Retinal pigment epithelial cell (primary cell): ENCODE measurements around the gene MDH1.

Source experiments
- DNase-seq: peaks from one replicate; pipeline ENCODE4 v3.0.0-alpha.2; 2010; ENCODE audit warnings: low read depth
- H3K4me3 ChIP-seq: 2 replicates; pipeline ENCODE4 v1.5.1; 2011; ENCODE audit warnings: mild to moderate bottlenecking, low read length, control low read depth, moderate library complexity
- TF ChIP-seq, protein P1 (sequence below): conservative IDR thresholded peaks from 2 replicates; pipeline ENCODE4 v1.5.1; 2011; ENCODE audit warnings: low read depth, low read length, control low read depth, inconsistent platforms

MDH1 gene

DNA sequence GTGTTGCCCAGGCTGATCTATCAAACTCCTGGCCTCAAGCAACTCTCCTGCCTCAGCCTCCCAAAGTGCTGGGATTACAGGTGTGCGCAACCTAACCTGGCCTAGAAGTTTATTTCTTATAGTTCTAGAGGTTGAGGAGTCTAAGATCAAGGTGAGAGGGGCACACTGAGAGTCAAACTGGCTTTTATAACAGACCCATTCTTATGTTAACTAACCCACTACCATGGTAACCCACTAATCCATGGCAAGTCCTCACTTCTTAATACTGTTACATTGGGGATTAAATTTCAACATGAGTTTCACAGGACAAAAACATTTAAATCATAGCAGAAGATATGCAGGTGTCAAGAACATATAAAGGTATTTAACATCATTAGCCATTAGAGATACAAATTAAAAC, 50.6 kb downstream of the MDH1 start:
- TF ChIP-seq, protein P1, sequence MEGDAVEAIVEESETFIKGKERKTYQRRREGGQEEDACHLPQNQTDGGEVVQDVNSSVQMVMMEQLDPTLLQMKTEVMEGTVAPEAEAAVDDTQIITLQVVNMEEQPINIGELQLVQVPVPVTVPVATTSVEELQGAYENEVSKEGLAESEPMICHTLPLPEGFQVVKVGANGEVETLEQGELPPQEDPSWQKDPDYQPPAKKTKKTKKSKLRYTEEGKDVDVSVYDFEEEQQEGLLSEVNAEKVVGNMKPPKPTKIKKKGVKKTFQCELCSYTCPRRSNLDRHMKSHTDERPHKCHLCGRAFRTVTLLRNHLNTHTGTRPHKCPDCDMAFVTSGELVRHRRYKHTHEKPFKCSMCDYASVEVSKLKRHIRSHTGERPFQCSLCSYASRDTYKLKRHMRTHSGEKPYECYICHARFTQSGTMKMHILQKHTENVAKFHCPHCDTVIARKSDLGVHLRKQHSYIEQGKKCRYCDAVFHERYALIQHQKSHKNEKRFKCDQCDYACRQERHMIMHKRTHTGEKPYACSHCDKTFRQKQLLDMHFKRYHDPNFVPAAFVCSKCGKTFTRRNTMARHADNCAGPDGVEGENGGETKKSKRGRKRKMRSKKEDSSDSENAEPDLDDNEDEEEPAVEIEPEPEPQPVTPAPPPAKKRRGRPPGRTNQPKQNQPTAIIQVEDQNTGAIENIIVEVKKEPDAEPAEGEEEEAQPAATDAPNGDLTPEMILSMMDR: no peak
- DNase-seq: no peak
- H3K4me3 ChIP-seq: no peak overlapping the region

DNA sequence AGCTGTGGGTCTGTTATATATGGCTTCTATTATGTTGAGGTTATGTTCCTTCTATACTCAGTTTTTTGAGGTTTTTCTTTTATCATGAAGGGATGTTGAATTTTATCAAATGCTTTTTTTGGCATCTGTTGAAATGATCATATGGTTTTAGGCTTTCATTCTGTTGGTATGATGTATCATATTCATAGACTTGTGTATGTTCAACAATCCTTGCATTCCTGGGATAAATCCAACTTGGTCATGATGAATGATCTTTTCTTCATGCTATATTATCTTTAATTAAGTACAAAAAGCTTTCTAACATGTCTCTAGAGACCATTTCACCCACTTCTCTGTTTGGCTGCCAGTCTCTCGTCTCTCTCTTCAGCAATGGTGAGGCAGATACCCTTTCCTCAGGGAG, 54.2 kb downstream of the MDH1 start:
- no peak for DNase-seq
- no peak overlapping the region for H3K4me3 ChIP-seq
- TF ChIP-seq, protein P1: no peak

DNA sequence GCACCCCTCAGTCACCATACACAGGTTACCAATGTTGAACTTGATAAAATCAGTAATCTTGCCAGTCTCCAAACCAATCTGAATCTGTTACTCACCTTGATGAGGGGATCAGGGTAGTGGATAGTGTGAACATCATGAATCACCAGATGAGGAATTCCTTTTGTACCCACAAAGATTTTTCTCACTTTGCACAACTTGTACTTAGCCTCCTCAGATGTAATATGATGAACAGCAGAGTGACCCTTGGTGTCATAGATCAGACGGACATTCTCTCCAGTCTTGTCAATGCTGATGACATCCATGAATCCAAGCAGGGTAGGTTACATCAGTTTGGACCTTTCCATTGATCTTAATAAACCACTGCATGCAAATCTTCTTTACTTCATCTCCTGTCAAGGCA, 54.7 kb downstream of the MDH1 start:
- DNase-seq: no peak
- TF ChIP-seq, protein P1: no peak
- no peak overlapping the region for H3K4me3 ChIP-seq

DNA sequence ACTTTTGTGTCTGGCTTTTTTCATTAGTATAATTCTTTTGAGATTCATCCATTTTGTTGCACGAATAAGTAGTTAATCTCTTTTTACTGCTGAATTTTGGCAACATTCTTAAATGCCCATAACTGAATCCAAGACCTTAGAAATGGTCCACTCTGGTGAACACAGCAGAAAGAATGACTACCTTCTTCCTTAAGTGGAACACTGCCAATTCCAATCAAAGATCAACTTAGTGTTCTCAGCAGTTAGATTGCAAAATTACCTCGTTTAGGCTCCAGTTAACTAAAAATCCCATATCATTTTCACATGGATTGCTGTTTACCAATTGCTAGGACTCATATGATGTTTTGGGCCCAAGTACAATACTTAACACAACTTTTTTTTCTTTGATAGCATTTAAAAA, 59.9 kb downstream of the MDH1 start:
- TF ChIP-seq, protein P1: no peak
- DNase-seq: no peak
- no peak overlapping the region for H3K4me3 ChIP-seq

DNA sequence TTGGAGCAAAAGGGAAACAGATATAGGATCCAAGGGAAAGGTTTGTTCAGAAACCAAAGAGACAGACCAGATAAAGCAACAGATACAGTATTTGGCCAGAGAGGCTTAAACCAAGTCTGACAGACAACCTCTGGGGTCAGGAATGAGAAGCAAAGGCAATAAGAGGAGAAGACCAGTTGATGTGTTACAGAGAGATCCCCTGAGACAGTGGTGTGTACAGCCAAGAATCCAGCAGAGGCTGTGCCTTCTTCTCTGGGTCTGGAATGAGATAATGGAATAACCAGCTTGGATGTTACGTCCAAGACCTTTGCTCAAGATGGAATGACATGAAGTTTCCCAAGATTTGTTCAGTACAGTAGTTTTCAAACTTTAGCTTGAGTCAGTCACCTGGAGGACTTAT, 61.1 kb downstream of the MDH1 start:
- H3K4me3 ChIP-seq: no peak overlapping the region
- TF ChIP-seq, protein P1: no peak
- no peak for DNase-seq

DNA sequence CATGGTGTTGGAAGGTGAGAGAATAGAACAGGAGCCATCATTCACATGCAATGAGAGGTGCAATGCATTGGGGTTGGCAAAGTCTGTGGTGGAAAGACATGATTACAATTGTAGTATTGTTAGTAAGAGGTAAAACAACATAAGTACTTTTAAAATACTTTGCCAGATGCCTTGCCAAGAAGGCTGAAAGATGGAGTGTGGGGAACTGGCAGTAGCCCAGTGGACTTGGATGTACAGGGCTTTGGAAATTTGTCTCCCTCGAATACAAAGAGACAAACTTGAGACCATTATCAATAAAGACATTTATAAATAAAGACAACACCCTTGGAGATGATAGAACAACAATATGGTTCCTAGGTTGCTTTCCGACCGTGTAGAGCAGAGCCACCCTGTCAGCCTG, 62.0 kb downstream of the MDH1 start:
- TF ChIP-seq, protein P1: no peak
- no peak for DNase-seq
- no peak overlapping the region for H3K4me3 ChIP-seq

DNA sequence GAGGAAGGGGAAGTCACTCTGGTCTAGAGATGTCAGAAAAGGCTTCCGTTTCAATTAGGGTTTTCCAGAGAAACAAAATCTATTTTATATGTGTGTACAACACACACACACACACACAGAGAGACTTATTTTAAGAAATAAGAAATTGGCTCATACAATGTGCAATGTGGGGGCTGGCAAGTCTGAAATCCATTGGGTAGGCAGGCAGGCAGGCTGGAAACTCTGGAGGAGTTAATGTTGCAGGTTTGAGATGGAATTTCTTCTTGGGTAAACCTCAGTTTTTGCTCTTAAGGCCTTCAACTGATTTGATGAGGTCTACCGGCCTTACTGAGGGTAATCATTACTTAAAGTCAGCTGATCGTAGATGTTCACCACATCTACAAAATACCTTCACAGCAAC, 62.6 kb downstream of the MDH1 start:
- TF ChIP-seq, protein P1: no peak
- DNase-seq: no peak
- no peak overlapping the region for H3K4me3 ChIP-seq
